Measurements from ENCODE around the gene CNTN4. TPM values are rescaled to one million over a fixed set of nuclear protein-coding genes. Genes with fewer than 3 reads are reported as not detected.

Gene CNTN4
- polyA plus RNA-seq, 1 donor from 2014 or later: not detected

DNA sequence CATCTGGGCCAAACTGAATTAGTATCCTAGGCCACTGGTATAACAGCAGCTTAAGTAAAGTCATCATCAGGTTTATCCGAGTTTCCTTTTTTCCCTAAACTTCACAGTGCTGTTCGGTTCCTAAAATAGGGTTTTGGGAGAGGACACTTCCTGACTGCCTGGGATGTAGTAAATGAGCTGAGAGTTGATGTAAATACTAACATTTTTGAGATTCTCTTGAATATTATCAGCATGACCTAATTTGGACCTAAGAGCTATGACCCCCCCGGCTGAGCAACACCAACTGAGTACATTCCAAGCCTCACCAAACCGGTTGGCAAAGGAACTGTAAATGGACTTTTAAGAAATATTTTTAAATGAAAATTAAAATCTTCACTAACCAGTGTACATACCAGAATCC lies 932.7 kb downstream of the CNTN4 start:
- Mint-ChIP-seq H3K9me3 (peaks cover 0 to 4% (median 0%) of the 10 kb centered on the region in 3 donors), H3K4me3 (no peak overlapping the region), H3K36me3 (no peaks in the 10 kb centered on the region)

DNA sequence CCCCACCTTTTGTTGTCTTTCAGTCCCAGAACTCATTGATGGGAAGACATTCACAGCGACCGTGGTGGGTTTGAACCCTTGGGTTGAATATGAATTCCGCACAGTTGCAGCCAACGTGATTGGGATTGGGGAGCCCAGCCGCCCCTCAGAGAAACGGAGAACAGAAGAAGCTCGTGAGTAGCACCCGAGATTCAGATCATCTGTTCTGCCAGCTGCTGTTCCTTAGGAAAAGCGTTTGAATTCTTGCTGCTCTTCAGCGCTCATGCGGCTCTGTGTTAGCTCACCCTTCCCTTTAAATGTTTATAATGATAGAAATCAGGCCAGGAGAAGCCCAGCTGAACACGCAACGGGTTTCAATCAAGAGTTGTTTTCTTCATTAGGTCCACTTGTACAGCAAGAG lies 938.5 kb downstream of the CNTN4 start:
- no peaks in the 10 kb centered on the region for H3K9me3 Mint-ChIP-seq
- no peak overlapping the region for H3K4me3 Mint-ChIP-seq
- H3K36me3 Mint-ChIP-seq: no peaks in the 10 kb centered on the region
- no peak overlapping the region for H3K27ac Mint-ChIP-seq
- peaks cover 7% of the 10 kb centered on the region for H3K27me3 Mint-ChIP-seq
- H3K4me1 Mint-ChIP-seq: peaks cover 0 to 2% (median 0%) of the 10 kb centered on the region in 3 donors

More for the DNA sequence above, 932.7 kb downstream of the CNTN4 start:
- Mint-ChIP-seq H3K27me3 (no peaks in the 10 kb centered on the region), H3K27ac (no peak overlapping the region), H3K4me1 (peaks cover 0 to 7% (median 3%) of the 10 kb centered on the region in 3 donors)

DNA sequence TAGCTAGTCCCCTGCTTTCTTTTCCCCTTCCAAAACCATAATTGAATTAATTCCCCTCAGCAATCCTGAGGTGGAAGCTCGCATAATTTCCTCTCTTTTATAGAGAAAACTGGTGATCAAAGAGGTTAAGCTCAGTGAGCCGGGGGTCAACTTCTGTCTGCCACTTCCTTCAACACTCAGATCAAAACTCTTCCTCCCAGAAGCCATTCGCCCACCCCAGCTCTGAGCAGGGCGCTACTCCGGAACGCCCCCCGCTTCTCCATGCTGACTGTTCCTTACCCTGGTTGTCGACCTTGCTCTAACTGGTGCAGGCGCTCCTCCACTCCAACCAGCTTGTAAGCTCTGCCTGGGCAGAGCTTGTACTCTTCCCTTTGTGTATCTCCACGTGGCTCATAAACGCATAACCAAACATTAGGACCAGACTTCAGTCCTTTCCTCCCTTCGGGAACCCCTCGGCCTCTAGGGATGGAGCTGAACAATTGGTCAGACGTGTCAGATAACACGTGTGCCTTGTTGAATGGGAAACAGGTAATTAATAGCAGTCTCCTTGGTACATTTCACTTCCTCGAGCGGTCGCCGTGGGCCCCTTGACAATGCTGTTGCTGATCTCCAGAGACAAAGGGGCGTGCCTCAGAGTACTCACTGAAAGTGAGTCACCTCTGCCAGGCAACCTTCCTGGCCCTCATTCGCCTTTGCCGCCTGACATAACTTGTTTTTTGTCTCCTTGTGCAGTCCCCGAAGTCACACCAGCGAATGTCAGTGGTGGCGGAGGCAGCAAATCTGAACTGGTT lies 939.7 kb downstream of the CNTN4 start:
- Mint-ChIP-seq H3K27me3 (peaks cover 7% of the 10 kb centered on the region), H3K36me3 (no peaks in the 10 kb centered on the region), H3K27ac (no peak overlapping the region), H3K4me1 (peaks cover 0 to 2% (median 2%) of the 10 kb centered on the region in 3 donors), H3K4me3 (peak overlapping the region in 2 of 4 donors; percentile 36 to 47), H3K9me3 (no peaks in the 10 kb centered on the region)

DNA sequence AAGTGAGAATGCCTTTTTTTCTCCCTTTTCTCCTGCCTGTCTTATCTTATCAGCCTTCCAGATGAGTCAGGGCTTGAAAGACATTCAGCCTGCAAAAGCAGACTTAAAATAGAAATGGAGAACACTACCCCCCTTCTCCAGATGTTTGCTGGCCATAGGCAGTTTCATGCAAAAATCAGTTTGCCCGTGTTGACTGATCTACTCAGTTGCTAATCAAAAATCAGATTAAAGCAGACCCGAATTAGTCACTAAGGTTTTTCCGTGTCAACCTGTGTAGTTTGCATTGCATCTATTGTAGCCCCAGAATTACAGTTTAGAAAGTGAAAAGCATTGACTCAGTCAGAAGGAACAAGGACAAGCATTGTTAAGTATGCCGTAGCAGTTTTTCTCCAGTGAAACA lies 955.3 kb downstream of the CNTN4 start:
- Mint-ChIP-seq H3K9me3 (peaks cover 0 to 4% (median 0%) of the 10 kb centered on the region in 3 donors), H3K27ac (no peak overlapping the region)

DNA sequence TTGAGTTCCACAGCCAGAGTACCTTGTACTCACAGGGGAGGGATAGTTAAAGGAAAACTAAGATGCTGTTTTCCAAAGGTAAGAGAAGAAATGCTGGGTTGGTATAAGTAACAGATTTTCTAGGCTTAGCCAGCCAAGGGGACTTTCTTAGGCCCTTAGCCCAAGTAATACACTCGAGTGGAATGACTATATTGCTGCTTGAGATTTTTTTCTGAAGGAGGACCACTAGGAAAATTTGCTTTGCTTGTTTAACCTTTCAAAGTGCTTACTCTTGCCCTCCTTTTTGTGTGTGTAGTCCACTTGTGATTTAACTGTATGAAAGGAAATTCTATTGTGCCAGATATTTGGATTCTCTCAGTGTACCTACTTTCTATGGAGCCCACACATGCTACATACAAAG lies 961.0 kb downstream of the CNTN4 start:
- Mint-ChIP-seq H3K27ac (no peak overlapping the region), H3K27me3 (no peaks in the 10 kb centered on the region), H3K4me3 (no peak overlapping the region), H3K4me1 (no peaks in the 10 kb centered on the region), H3K36me3 (no peaks in the 10 kb centered on the region), H3K9me3 (peaks cover 0 to 5% (median 0%) of the 10 kb centered on the region in 3 donors)

More for the DNA sequence above, 955.3 kb downstream of the CNTN4 start:
- Mint-ChIP-seq H3K36me3 (peaks cover 2% of the 10 kb centered on the region), H3K4me3 (no peak overlapping the region), H3K27me3 (no peaks in the 10 kb centered on the region), H3K4me1 (no peaks in the 10 kb centered on the region)

DNA sequence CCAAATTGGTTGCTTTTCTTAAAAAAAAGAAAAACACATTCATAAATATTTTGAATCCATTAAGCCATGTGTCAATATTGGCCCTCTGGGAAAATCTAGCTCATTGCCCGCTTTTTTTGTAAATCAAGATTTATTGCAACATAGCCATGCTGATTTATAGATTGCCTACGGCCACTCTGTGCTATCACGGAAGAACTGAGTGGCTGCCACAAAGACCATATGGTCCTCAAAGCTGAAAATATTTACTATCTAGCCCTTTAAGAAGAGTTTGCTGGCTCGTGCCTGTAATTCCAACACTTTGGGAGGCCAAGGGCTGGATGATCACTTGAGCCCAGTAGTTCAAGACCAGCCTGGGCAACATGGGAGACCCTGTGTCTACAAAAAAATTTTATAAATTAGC lies 965.6 kb downstream of the CNTN4 start:
- H3K4me1 Mint-ChIP-seq: peaks cover 0 to 4% (median 0%) of the 10 kb centered on the region in 3 donors
- H3K4me3 Mint-ChIP-seq: no peak overlapping the region
- H3K27me3 Mint-ChIP-seq: no peaks in the 10 kb centered on the region
- peaks cover 0 to 1% (median 0%) of the 10 kb centered on the region in 3 donors for H3K9me3 Mint-ChIP-seq
- H3K27ac Mint-ChIP-seq: no peak overlapping the region
- no peaks in the 10 kb centered on the region for H3K36me3 Mint-ChIP-seq

DNA sequence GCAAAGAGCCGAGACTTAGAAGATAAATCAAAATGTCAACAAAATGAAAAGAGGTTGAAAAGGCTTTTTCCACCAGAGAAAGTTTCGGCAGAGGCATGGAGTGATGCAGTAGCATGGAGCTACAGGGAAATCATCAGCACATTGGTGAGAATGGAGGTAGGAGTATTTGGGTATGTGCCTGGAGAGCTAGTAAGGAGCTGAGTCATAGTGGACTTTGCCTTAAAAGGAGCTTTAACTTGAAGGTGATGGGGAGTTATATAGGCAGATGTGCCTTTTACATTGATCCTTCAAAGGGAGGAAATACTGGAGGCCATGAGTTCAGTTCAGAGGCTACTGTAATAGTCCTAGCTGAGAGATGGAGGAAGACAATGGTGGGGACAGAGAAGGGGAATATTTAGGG lies 967.2 kb downstream of the CNTN4 start:
- Mint-ChIP-seq H3K27me3 (no peaks in the 10 kb centered on the region), H3K9me3 (no peaks in the 10 kb centered on the region), H3K36me3 (no peaks in the 10 kb centered on the region), H3K4me3 (no peak overlapping the region), H3K4me1 (peaks cover 0 to 4% (median 0%) of the 10 kb centered on the region in 3 donors), H3K27ac (no peak overlapping the region)

DNA sequence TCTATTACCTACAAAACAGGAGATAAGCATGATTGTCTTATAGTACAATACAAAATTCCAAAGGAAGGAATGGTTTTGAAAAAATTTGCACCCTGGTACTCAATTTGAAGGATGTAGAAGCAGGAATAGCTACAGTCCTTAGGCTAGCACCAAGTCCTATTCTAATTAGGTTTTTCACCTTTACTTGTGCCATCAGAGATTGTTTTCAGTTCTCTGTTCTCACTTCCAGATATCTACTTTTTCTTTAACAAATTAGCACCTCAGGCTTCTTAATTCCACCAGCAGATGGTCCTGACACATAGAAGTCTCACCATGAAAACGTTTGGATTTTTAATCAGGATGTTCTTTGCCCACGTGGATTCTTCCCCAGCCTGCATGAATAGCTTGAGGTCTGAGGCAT lies 967.7 kb downstream of the CNTN4 start:
- Mint-ChIP-seq H3K27ac (no peak overlapping the region), H3K4me3 (no peak overlapping the region), H3K36me3 (no peaks in the 10 kb centered on the region), H3K27me3 (no peaks in the 10 kb centered on the region), H3K9me3 (no peaks in the 10 kb centered on the region), H3K4me1 (peaks cover 0 to 4% (median 0%) of the 10 kb centered on the region in 3 donors)

DNA sequence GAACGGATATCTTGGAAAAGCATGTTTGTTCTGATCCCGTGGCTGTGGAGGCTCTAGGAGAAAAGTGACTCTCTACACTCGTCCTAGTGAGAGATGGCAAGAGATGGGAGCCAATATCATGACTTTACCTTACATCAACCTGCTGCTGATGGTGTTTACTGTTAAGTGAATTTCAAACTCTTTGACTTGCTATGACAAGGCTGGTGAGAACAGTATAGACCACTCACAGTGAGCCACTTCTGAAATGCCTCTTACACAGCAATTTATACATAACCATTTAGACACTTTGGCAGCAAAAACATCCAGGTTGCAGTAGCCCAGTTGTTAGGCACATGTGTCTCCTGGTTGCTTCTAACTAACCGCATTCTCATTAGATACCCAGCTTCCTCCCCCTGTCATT lies 968.2 kb downstream of the CNTN4 start:
- H3K36me3 Mint-ChIP-seq: no peaks in the 10 kb centered on the region

DNA sequence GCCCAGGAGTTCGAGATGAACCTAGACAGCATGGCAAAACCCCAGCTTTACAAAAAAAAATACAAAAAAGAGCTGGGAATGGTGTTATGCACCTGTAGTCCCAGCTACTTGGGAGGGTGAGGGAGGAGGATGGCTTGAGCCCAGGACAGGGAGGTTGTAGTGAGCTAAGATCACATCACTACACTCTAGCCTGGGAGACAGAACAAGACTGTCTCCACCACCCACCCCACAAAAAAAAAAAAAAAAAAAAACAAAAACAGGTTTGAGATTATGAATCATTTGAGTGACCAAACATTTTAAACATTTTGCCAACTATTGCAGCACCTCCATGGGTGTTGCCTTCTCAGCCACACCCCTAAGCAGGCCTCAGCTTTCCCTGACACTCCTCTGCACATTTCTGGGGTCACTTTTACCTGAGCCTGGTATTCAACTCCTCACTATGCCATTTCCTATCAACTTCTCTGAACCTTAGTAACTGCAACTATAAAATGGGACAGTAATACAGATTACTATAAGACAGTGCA lies 969.8 kb downstream of the CNTN4 start:
- no peak overlapping the region for H3K4me3 Mint-ChIP-seq
- no peaks in the 10 kb centered on the region for H3K27me3 Mint-ChIP-seq
- H3K27ac Mint-ChIP-seq: peak overlapping the region in 1 of 3 donors; percentile 21
- no peaks in the 10 kb centered on the region for H3K9me3 Mint-ChIP-seq
- no peaks in the 10 kb centered on the region for H3K36me3 Mint-ChIP-seq
- peaks cover 0 to 4% (median 0%) of the 10 kb centered on the region in 3 donors for H3K4me1 Mint-ChIP-seq

More for the DNA sequence above, 968.2 kb downstream of the CNTN4 start:
- Mint-ChIP-seq H3K9me3 (no peaks in the 10 kb centered on the region), H3K27me3 (no peaks in the 10 kb centered on the region), H3K4me1 (peaks cover 0 to 4% (median 0%) of the 10 kb centered on the region in 3 donors), H3K4me3 (no peak overlapping the region), H3K27ac (no peak overlapping the region)

DNA sequence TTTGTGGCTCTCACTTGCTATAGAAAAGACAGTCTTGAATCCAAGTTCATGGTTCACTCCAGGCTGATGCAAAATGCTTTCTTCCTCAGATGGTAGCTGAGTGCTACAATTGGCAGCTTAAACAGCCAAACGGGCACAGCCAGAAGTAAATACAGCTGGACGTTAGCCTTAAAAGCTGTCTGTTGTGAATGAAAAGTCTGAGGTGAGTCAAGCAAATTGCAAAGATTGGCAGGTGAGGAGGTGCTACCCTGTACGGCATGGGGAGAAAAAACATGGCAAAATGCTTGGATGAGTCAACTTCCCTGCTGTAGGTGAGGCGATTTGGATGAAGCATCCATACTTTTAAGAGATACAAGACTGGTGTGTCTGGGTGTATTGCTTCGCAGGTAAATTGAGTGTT lies 971.1 kb downstream of the CNTN4 start:
- H3K27me3 Mint-ChIP-seq: no peaks in the 10 kb centered on the region
- no peak overlapping the region for H3K27ac Mint-ChIP-seq
- H3K4me3 Mint-ChIP-seq: no peak overlapping the region
- peaks cover 0 to 4% (median 0%) of the 10 kb centered on the region in 3 donors for H3K4me1 Mint-ChIP-seq
- no peaks in the 10 kb centered on the region for H3K9me3 Mint-ChIP-seq
- no peaks in the 10 kb centered on the region for H3K36me3 Mint-ChIP-seq

DNA sequence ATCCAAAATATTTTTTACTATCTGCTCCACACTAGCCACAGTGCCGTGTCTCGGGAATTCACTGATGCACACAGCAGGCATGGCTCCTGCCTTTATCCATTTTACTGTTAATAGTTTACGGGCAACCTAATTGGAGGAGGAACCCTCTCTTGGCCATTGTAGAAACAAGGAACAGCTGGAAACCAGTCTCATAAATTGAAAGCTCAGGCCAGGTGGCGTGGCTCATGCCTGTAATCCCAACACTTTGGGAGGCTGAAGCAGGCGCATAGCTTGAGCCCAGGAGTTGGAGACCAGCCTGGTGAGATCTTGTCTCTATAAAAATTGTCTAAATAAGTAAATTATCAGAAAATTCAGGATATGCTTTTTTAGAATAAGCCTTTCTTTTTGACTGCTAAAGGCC lies 972.5 kb downstream of the CNTN4 start:
- peak overlapping the region in 1 of 3 donors; percentile 39 for H3K27ac Mint-ChIP-seq
- no peaks in the 10 kb centered on the region for H3K27me3 Mint-ChIP-seq
- H3K4me3 Mint-ChIP-seq: no peak overlapping the region
- peaks cover 0 to 2% (median 0%) of the 10 kb centered on the region in 3 donors for H3K4me1 Mint-ChIP-seq
- H3K9me3 Mint-ChIP-seq: no peaks in the 10 kb centered on the region
- no peaks in the 10 kb centered on the region for H3K36me3 Mint-ChIP-seq

DNA sequence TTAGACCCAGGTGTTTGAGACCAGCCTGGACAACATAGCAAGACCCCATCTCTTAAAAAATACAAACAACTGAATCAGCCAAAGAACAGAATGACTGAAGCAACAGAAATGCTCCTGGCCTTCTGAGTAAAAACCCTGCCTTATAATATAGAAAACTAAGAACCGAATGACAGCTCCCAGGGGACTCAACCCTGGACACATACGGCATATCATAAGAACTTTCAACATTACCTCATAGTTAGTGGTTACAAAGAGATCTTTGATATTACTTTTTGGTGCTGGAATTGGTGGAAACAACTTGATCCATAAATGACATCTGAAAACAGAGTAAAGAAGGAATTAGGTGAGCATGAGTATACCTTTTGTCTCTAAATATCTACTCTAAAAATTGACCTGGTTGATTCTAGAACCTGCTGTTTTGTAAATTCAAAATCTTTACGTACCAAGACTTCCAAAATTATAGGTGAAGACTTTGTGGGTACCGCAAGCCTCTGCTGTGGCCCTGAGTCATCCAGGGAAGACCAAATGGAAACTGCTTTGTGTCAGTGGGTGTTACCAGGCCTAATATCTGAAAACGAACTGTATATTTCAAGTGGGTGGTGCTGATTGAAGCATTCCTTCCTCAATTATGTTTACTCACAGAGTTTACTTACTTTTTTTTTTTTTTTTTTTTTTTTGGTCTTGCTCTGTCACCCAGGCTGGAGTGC lies 976.0 kb downstream of the CNTN4 start:
- Mint-ChIP-seq H3K4me3 (no peak overlapping the region), H3K27ac (no peak overlapping the region), H3K36me3 (peaks cover 7% of the 10 kb centered on the region), H3K27me3 (peaks cover 2% of the 10 kb centered on the region), H3K9me3 (no peaks in the 10 kb centered on the region), H3K4me1 (peaks cover 0 to 1% (median 0%) of the 10 kb centered on the region in 3 donors)

DNA sequence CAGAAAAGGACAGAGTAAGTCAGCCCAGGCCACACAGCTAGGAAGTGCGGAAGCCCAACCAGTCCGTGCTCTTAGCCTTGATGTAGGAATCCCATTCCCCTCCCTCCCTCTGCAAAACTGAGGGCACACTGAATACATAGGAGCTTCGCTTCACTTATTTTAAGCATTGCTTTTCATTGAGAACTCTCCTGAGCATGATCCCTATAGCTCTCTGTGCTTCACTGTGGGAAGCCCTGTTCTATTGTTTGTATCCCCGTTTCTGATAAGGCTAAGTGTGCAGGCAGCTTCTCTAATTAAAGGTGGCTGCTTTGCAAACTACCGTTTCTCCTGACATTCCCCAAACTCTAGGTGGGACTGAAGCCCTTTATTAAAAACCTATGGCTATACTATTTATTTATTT lies 981.6 kb downstream of the CNTN4 start:
- H3K4me1 Mint-ChIP-seq: peaks cover 21 to 23% (median 22%) of the 10 kb centered on the region in 3 donors
- H3K9me3 Mint-ChIP-seq: no peaks in the 10 kb centered on the region
- peaks cover 2% of the 10 kb centered on the region for H3K27me3 Mint-ChIP-seq
- H3K36me3 Mint-ChIP-seq: peaks cover 7% of the 10 kb centered on the region
- H3K27ac Mint-ChIP-seq: peak overlapping the region in 1 of 3 donors; percentile 67
- no peak overlapping the region for H3K4me3 Mint-ChIP-seq
